OCI-LY7 (cell line): ENCODE data around the gene ZPR1. TPM values are rescaled to one million over a fixed set of nuclear protein-coding genes. Genes with fewer than 3 reads are reported as not detected.

Source experiments
- BruUV-seq: library from RNA; stranded (reverse); fragments of 400-500 nt; replicated peaks from 2 replicates; lab custom pipeline; 2021; lab: Mats Ljungman, UMichigan
- CTCF ChIA-PET: fragments of 300-600 bp; sonication (Branson Sonifier 250); formaldehyde crosslinking; loops from one replicate; lab custom pipeline; 2022; ENCODE audit warnings: antibody characterized with exemption; ENCODE audit not compliant: unreplicated experiment; lab: Charles Lee
- POLR2A ChIA-PET: fragments of 300-600 bp; sonication (Branson Sonifier 250); formaldehyde crosslinking; loops from one replicate; lab custom pipeline; 2022; ENCODE audit warnings: antibody characterized with exemption; lab: Charles Lee
- DNase-seq: peaks from one replicate; pipeline ENCODE4 v3.0.0-alpha.2; 2015; ENCODE audit warnings: low spot score
- H2AFZ ChIP-seq: fragments of 200-600 bp; sonication (generic), shearing (Covaris generic); 2 replicates; pipeline ENCODE4 v1.6.1; 2014; ENCODE audit warnings: mild to moderate bottlenecking, antibody characterized with exemption, low read length, moderate library complexity
- H3K27ac ChIP-seq: fragments of 200-600 bp; sonication (generic); 2 replicates; pipeline ENCODE4 v1.5.1; 2014; ENCODE audit warnings: mixed run types, low read depth, mild to moderate bottlenecking, moderate library complexity, low read length, inconsistent platforms; ENCODE audit not compliant: poor library complexity, severe bottlenecking
- H3K36me3 ChIP-seq: fragments of 200-600 bp; sonication (generic); 2 replicates; pipeline ENCODE4 v1.6.1; 2014; ENCODE audit warnings: mild to moderate bottlenecking, antibody characterized with exemption, low read length, moderate library complexity, mixed read lengths; ENCODE audit not compliant: insufficient read depth
- H3K4me1 ChIP-seq: fragments of 200-600 bp; sonication (generic); 2 replicates; pipeline ENCODE4 v1.5.1; 2014; ENCODE audit warnings: mild to moderate bottlenecking, low read length; ENCODE audit not compliant: insufficient read depth, poor library complexity, severe bottlenecking
- H3K4me2 ChIP-seq: fragments of 200-600 bp; sonication (generic); 2 replicates; pipeline ENCODE4 v1.6.1; 2014; ENCODE audit warnings: mild to moderate bottlenecking, low read length
- H3K4me3 ChIP-seq: fragments of 200-600 bp; sonication (generic); 2 replicates; pipeline ENCODE4 v1.5.1; 2014; ENCODE audit warnings: mild to moderate bottlenecking, low read depth, low read length; ENCODE audit not compliant: poor library complexity, severe bottlenecking
- H3K79me2 ChIP-seq: fragments of 200-600 bp; sonication (generic); 2 replicates; pipeline ENCODE4 v1.6.1; 2016; ENCODE audit warnings: low read depth, mild to moderate bottlenecking, low read length, moderate library complexity, mixed read lengths; ENCODE audit not compliant: insufficient read depth
- H3K9me2 ChIP-seq: fragments of 200-600 bp; sonication (generic); 2 replicates; pipeline ENCODE4 v1.6.1; 2016; ENCODE audit warnings: mild to moderate bottlenecking, low read length, mixed read lengths; ENCODE audit not compliant: insufficient read depth
- H3K9me3 ChIP-seq: fragments of 200-600 bp; sonication (generic); 2 replicates; pipeline ENCODE4 v1.6.1; 2014; ENCODE audit warnings: mild to moderate bottlenecking, mixed run types, low read length, mixed read lengths
- H4K20me1 ChIP-seq: fragments of 200-600 bp; sonication (generic); 2 replicates; pipeline ENCODE4 v1.6.1; 2014; ENCODE audit warnings: mild to moderate bottlenecking, antibody characterized with exemption, low read length, moderate library complexity, mixed read lengths; ENCODE audit not compliant: insufficient read depth
- EZH2phosphoT487 ChIP-seq: fragments of 200-600 bp; sonication (generic); IDR thresholded peaks from 2 replicates; pipeline ENCODE4 v1.6.1; 2018; ENCODE audit warnings: low read depth, borderline replicate concordance, mild to moderate bottlenecking, mixed run types, antibody characterized with exemption, low read length, moderate library complexity, mixed read lengths
- intact Hi-C: fragments of 100-400 bp; cut with micrococcal nuclease; formaldehyde crosslinking; loops from one replicate; pipeline ENCODE4 v1.10.0; 2022; ENCODE audit not compliant: unreplicated experiment
- total RNA-seq, 2 experiments: library from RNA; depleted of rRNA in 1 of 2; stranded (reverse); fragments of >200 nt in 1 of 2; shearing (Covaris generic) in 1 of 2; gene quantifications; 2 replicates each; pipeline ENCODE4 v1.2.3, GENCODE V29; 2014 to 2022
- TF ChIP-seq, protein P1 (sequence below): fragments of 200-600 bp; sonication (generic); conservative IDR thresholded peaks from 2 replicates; pipeline ENCODE4 v1.5.1; 2014; ENCODE audit warnings: mild to moderate bottlenecking, antibody characterized with exemption, low read length, moderate library complexity, mixed read lengths

Gene ZPR1
- total RNA-seq, 2 experiments from 2014 or later, result 57.4 to 67.5 TPM

DNA sequence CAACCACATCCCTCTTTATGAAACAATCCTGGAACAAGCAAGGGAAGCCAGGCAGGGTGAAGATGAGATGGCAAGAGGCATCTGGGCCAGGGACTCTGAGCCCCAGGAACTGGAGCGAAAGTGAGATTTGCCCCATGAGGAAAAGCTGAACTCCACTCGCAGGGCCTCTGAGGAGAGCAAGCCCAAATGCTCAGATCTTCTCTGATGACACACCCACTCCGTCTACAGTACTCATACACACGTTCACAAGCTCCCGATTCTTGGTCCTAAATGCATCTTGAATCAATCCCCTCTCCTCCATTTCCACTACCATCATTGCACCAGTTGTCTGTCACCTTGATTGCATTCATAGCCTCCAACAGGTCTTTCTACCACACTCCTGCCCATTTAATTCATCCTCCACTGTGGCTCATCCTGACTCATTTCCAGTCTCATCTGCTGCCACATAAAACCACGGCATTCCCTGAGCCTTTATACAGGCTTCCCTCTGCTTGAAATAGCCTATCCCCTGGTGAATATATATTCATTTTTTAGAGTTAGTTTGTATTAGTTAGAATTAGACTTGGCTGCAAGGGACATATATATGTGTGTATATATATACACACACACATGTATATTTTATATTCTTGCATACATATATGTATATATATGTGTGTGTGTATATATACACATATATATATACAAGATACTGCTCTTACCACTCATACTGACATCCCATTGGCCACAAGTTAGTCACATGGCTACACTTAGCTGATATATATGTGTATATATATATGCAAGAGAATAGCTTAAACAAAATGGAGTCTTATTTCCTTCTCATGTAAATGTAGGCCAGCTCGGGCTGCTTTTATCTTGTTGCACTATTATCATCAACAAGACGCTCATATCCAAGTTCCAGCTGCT lies 5.3 kb upstream of the ZPR1 start:
- no TSS peak for BruUV-seq
- Histone ChIP-seq H3K79me2 (no peaks in the 10 kb centered on the region), H3K36me3 (no peaks in the 10 kb centered on the region), H3K9me2 (no peaks in the 10 kb centered on the region), H2AFZ (peak overlapping the region; percentile 77), H3K4me2 (no peak overlapping the region), H3K4me3 (no peak overlapping the region), H4K20me1 (no peaks in the 10 kb centered on the region), H3K9me3 (no peaks in the 10 kb centered on the region), H3K27ac (no peak overlapping the region), H3K4me1 (peaks cover 13% of the 10 kb centered on the region)
- no peak for DNase-seq
- TF ChIP-seq, protein P1, sequence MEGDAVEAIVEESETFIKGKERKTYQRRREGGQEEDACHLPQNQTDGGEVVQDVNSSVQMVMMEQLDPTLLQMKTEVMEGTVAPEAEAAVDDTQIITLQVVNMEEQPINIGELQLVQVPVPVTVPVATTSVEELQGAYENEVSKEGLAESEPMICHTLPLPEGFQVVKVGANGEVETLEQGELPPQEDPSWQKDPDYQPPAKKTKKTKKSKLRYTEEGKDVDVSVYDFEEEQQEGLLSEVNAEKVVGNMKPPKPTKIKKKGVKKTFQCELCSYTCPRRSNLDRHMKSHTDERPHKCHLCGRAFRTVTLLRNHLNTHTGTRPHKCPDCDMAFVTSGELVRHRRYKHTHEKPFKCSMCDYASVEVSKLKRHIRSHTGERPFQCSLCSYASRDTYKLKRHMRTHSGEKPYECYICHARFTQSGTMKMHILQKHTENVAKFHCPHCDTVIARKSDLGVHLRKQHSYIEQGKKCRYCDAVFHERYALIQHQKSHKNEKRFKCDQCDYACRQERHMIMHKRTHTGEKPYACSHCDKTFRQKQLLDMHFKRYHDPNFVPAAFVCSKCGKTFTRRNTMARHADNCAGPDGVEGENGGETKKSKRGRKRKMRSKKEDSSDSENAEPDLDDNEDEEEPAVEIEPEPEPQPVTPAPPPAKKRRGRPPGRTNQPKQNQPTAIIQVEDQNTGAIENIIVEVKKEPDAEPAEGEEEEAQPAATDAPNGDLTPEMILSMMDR, result no peak
- no peak for TF ChIP-seq EZH2phosphoT487
- intact Hi-C loops, result loop anchor here (5.0 kb wide), 2 partner anchors 44 to 334 kb away; partner anchors contain the start of gene APOA1
- ChIA-PET POLR2A (interaction anchor here (0.5 to 1.3 kb wide), 5 partner anchors 34 to 438 kb away, joined by 3 to 6 read pairs (median 4); no protein-coding TSS in a partner anchor), CTCF (interaction anchor here (1.2 kb wide), 1 partner anchor 43 kb away, joined by 3 read pairs; no protein-coding TSS in a partner anchor)

DNA sequence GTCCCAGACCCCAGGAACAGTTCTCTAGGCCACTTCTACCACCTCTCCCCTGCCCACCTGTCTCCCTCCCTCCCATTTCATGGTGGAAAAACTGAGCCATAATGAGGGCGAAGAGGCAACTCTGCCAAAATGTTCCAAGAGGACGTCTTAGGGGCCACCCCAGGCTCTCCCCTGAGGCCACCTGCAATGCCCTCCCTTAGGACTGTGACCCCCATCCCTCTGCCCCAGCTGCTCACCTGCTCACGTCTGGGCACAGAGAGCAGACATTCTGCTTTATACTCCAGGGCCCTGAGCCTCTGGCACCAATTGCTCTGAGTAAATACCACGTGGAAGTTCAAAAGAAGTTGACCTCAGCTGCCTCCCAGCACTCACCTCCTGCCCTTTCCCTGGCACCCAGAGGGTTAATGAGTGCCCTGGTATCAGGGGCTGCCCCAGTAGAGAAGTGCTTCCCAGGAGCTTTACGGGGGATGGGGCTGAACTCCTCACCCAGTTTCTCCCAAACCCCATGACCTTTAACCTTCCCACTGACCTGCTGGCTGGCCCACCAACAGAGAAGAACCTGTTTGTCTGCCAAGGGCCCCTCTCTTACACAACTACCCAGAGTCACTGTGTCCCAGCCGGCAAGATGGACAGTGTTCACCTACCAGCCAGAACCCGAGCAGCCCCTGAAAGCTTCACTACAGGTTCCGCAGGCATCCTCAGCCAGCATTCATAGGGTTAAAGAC lies 4.5 kb upstream of the ZPR1 start:
- no peak overlapping the region for H3K4me3 ChIP-seq
- CTCF ChIA-PET, result interaction anchor here (1.2 kb wide), 1 partner anchor 43 kb away, joined by 3 read pairs; no protein-coding TSS in a partner anchor

More for the DNA sequence above, 4.5 kb upstream of the ZPR1 start:
- H3K9me3 ChIP-seq, result no peaks in the 10 kb centered on the region
- no peaks in the 10 kb centered on the region for H4K20me1 ChIP-seq
- DNase-seq, result no peak
- no TSS peak for BruUV-seq
- no peak overlapping the region; the same call in 1 of the 2 replicates for H2AFZ ChIP-seq
- no peaks in the 10 kb centered on the region for H3K36me3 ChIP-seq
- peaks cover 14% of the 10 kb centered on the region for H3K4me1 ChIP-seq
- H3K79me2 ChIP-seq, result peaks cover 4% of the 10 kb centered on the region
- no peaks in the 10 kb centered on the region for H3K9me2 ChIP-seq
- TF ChIP-seq, protein P1, result no peak
- no peak for TF ChIP-seq EZH2phosphoT487
- no peak overlapping the region for H3K4me2 ChIP-seq
- POLR2A ChIA-PET, result interaction anchor here (0.6 to 1.3 kb wide), 3 partner anchors 47 to 439 kb away, joined by 3 to 4 read pairs (median 4); no protein-coding TSS in a partner anchor
- intact Hi-C loops, result loop anchor here (5.0 kb wide), 2 partner anchors 45 to 335 kb away; partner anchors contain the start of gene APOA1
- no peak overlapping the region for H3K27ac ChIP-seq
